ENCODE measurements around the gene RALB. TPM values are rescaled to one million over a fixed set of nuclear protein-coding genes. Genes with fewer than 3 reads are reported as not detected.

Gene RALB
- polyA plus RNA-seq, 1 donor (not counting 4 experiments of a cell fraction or from before 2014, with no cell fraction given), result 80.8 TPM

DNA sequence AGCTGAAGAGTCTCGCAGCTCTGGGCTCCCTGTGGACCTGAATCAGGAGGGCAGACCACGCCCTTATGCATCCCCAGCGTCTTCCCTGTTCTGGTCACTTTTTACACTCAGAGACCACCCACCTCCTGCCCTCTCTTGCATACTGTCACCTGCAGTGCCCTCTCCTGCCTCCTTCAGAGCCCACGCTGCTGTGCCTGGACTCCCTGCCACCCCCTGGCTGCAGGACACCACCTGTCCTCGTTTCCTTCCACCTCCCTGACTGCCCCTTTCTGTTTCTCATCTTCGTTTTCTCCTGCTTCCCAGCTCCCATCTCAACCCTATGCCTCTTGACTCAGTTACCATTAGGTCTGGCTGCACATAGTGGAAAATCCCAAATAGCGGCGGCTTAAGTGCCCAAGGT is 84.1 kb downstream of the RALB start:
- peaks cover 11% of the 10 kb centered on the region for H3K27me3 ChIP-seq (ENCODE audit: control insufficient read depth, extremely low read depth, insufficient read depth, low read length)
- no peaks in the 10 kb centered on the region for H3K36me3 ChIP-seq (ENCODE audit: control insufficient read depth in 2 of 2, extremely low read depth in 1 of 2, insufficient read depth in 2 of 2, low read length in 2 of 2)
- H3K4me3 ChIP-seq (ENCODE audit: control insufficient read depth in 2 of 3, extremely low read depth in 1 of 3, insufficient read depth in 2 of 3, low read depth in 1 of 3, low read length in 3 of 3), result no peak overlapping the region
- no peak overlapping the region for H2AFZ ChIP-seq (ENCODE audit: control insufficient read depth, low read length)
- no peaks in the 10 kb centered on the region for H3K9me1 ChIP-seq (ENCODE audit: control insufficient read depth, extremely low read depth, insufficient read depth, low read length)
- H3K4me1 ChIP-seq (ENCODE audit: control insufficient read depth, extremely low read depth, insufficient read depth, low read length), result no peaks in the 10 kb centered on the region
- H3K9me3 ChIP-seq (ENCODE audit: control insufficient read depth, low read depth, low read length), result no peaks in the 10 kb centered on the region
- H3K79me2 ChIP-seq (ENCODE audit: control insufficient read depth, insufficient read depth, low read length), result no peaks in the 10 kb centered on the region
- no peak overlapping the region for H3K27ac ChIP-seq (ENCODE audit: control insufficient read depth, insufficient read depth, low read length)
- no peak overlapping the region for H3K9ac ChIP-seq (ENCODE audit: control insufficient read depth, extremely low read depth, insufficient read depth, low read length)
- DNase-seq (ENCODE audit: low read depth, low spot score) (no peak), FAIRE-seq (no peak)
- H3K4me2 ChIP-seq (ENCODE audit: control insufficient read depth, extremely low read depth, insufficient read depth, low read depth, low read length), result no peak overlapping the region
- dilution Hi-C loops (cut with MboI; ENCODE audit: extremely low pct_ligation_motif_present, low sequenced_read_pairs), result no loop called here
- H4K20me1 ChIP-seq (ENCODE audit: control insufficient read depth, extremely low read depth, insufficient read depth, low read length), result no peaks in the 10 kb centered on the region
- no peak for TF ChIP-seq EZH2 (IDR thresholded peaks at IDR 0.05; ENCODE audit: low read length)
- TF ChIP-seq, protein P1, sequence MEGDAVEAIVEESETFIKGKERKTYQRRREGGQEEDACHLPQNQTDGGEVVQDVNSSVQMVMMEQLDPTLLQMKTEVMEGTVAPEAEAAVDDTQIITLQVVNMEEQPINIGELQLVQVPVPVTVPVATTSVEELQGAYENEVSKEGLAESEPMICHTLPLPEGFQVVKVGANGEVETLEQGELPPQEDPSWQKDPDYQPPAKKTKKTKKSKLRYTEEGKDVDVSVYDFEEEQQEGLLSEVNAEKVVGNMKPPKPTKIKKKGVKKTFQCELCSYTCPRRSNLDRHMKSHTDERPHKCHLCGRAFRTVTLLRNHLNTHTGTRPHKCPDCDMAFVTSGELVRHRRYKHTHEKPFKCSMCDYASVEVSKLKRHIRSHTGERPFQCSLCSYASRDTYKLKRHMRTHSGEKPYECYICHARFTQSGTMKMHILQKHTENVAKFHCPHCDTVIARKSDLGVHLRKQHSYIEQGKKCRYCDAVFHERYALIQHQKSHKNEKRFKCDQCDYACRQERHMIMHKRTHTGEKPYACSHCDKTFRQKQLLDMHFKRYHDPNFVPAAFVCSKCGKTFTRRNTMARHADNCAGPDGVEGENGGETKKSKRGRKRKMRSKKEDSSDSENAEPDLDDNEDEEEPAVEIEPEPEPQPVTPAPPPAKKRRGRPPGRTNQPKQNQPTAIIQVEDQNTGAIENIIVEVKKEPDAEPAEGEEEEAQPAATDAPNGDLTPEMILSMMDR (optimal IDR thresholded peaks at IDR 0.05 in 1 of 3, IDR thresholded peaks at IDR 0.05 in 1 of 3, conservative IDR thresholded peaks at IDR 0.05 in 1 of 3; ENCODE audit: extremely low read depth in 1 of 3, insufficient read depth in 2 of 3, low read length in 3 of 3), result no peak

DNA sequence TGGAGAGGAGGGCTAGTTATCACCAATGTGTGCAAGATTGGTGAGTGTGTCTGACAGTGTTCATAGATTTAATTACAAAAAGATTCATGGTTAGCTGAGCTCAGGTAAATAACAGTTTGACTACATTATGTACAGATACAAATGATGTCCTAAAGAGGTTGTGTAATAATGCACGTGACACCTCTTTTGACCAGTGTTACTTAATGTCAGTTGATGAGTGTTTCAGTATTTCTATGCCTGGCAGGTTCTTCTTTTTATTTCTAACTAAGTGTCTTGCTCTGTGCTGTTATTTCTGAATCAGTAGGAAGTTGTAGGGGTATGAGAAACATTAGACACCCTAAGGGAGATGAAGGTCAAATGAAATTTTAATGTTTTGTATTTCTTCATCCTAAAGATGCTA is 85.4 kb downstream of the RALB start:
- Histone ChIP-seq H4K20me1 (ENCODE audit: control insufficient read depth, extremely low read depth, insufficient read depth, low read length) (no peaks in the 10 kb centered on the region), H3K36me3 (ENCODE audit: control insufficient read depth in 2 of 2, extremely low read depth in 1 of 2, insufficient read depth in 2 of 2, low read length in 2 of 2) (no peaks in the 10 kb centered on the region), H3K9ac (ENCODE audit: control insufficient read depth, extremely low read depth, insufficient read depth, low read length) (no peak overlapping the region), H3K27ac (ENCODE audit: control insufficient read depth, insufficient read depth, low read length) (no peak overlapping the region), H3K79me2 (ENCODE audit: control insufficient read depth, insufficient read depth, low read length) (no peaks in the 10 kb centered on the region), H3K9me3 (ENCODE audit: control insufficient read depth, low read depth, low read length) (no peaks in the 10 kb centered on the region), H3K27me3 (ENCODE audit: control insufficient read depth, extremely low read depth, insufficient read depth, low read length) (peaks cover 10% of the 10 kb centered on the region), H3K4me1 (ENCODE audit: control insufficient read depth, extremely low read depth, insufficient read depth, low read length) (no peaks in the 10 kb centered on the region), H2AFZ (ENCODE audit: control insufficient read depth, low read length) (no peak overlapping the region), H3K4me2 (ENCODE audit: control insufficient read depth, extremely low read depth, insufficient read depth, low read depth, low read length) (no peak overlapping the region), H3K9me1 (ENCODE audit: control insufficient read depth, extremely low read depth, insufficient read depth, low read length) (no peaks in the 10 kb centered on the region), H3K4me3 (ENCODE audit: control insufficient read depth in 2 of 3, extremely low read depth in 1 of 3, insufficient read depth in 2 of 3, low read depth in 1 of 3, low read length in 3 of 3) (no peak overlapping the region)
- DNase-seq (ENCODE audit: low read depth, low spot score) (no peak), FAIRE-seq (no peak)
- dilution Hi-C loops (cut with MboI; ENCODE audit: extremely low pct_ligation_motif_present, low sequenced_read_pairs), result no loop called here
- TF ChIP-seq, protein P1 (optimal IDR thresholded peaks at IDR 0.05 in 1 of 3, IDR thresholded peaks at IDR 0.05 in 1 of 3, conservative IDR thresholded peaks at IDR 0.05 in 1 of 3; ENCODE audit: extremely low read depth in 1 of 3, insufficient read depth in 2 of 3, low read length in 3 of 3), result no peak
- no peak for TF ChIP-seq EZH2 (IDR thresholded peaks at IDR 0.05; ENCODE audit: low read length)
